Vagina (tissue), 2 donors: ENCODE data around the gene MTHFD1L.

Experiments
- POLR2A ChIP-seq, 2 donors: fragments of 450-650 bp; IDR thresholded peaks; one replicate each; pipeline ENCODE4 v1.6.1; 2017; ENCODE audit warnings: antibody characterized with exemption in 2 of 2, mild to moderate bottlenecking in 2 of 2, moderate library complexity in 2 of 2
- TF ChIP-seq, protein P1 (sequence below), 3 experiments: fragments of 450-650 bp in 2 of 3; fragments of 200-600 bp in 1 of 3; sonication (generic) in 1 of 3; IDR thresholded peaks; one replicate each; pipeline ENCODE4 v1.5.1; 2017 to 2019; ENCODE audit warnings: antibody characterized with exemption in 3 of 3, mild to moderate bottlenecking in 2 of 3, moderate library complexity in 2 of 3

DNA sequence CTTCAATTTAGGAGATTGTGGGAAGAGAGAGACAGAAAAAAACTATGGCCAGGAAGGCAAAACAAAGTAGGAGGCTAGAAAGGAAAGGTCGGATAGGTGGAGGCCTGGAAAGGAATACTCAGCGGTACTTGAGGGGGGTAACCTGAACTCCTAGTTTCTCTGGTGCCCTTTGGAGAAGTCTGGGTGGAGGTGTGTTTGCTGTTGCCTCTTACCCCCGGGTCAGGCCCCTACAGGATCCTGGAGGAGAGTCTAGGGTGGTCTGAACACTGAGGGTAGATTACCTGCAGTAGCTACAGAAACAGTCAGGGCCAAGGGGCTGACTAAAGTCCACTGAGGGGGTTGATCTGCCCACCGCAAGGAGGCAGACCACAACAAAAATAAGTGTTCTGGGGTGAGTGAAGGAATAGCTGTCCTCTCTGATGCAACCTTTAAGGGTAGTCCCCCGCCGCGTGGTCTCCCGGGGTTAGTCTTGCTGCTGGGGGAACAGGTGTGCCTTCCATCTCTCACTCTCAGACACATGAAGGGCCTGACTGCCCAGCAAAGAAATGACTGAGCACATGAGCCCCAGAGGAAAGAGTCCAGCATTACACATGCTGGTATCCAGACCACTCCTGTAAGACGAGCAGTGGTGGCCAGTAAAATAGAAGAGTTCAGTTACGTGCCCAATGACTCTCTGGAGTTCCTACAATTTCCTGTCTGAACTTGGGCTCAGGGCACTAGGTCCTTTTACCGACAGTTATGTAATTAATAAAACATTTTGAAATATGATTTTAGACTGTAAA is 59.5 kb downstream of the MTHFD1L start:
- TF ChIP-seq, protein P1, sequence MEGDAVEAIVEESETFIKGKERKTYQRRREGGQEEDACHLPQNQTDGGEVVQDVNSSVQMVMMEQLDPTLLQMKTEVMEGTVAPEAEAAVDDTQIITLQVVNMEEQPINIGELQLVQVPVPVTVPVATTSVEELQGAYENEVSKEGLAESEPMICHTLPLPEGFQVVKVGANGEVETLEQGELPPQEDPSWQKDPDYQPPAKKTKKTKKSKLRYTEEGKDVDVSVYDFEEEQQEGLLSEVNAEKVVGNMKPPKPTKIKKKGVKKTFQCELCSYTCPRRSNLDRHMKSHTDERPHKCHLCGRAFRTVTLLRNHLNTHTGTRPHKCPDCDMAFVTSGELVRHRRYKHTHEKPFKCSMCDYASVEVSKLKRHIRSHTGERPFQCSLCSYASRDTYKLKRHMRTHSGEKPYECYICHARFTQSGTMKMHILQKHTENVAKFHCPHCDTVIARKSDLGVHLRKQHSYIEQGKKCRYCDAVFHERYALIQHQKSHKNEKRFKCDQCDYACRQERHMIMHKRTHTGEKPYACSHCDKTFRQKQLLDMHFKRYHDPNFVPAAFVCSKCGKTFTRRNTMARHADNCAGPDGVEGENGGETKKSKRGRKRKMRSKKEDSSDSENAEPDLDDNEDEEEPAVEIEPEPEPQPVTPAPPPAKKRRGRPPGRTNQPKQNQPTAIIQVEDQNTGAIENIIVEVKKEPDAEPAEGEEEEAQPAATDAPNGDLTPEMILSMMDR (IDR thresholded peaks at IDR 0.05), result no peak
- no peak for TF ChIP-seq POLR2A (IDR thresholded peaks at IDR 0.05)
